Panc1 (cell line): Measurements from ENCODE around the gene ARHGEF2. TPM values are rescaled to one million over a fixed set of nuclear protein-coding genes. Genes with fewer than 3 reads are reported as not detected.

Source experiments
- ATAC-seq: fragments of 200-7000 bp; cut with Tn5 transposase; 2 replicates; pipeline ENCODE4 v1.9.1; 2020; ENCODE audit warnings: mild to moderate bottlenecking, moderate library complexity
- BruUV-seq: library from RNA; stranded (reverse); fragments of 400-500 nt; replicated peaks from 2 replicates; lab custom pipeline; 2021; lab: Mats Ljungman, UMichigan
- CTCF ChIA-PET: fragments of 300-600 bp; sonication (Branson Sonifier 250); formaldehyde crosslinking; loops from one replicate; lab custom pipeline; 2022; ENCODE audit warnings: antibody characterized with exemption; lab: Charles Lee
- POLR2A ChIA-PET: fragments of 300-600 bp; sonication (Branson Sonifier 250); formaldehyde crosslinking; loops from one replicate; lab custom pipeline; 2022; ENCODE audit warnings: antibody characterized with exemption; lab: Charles Lee
- DNase-seq: peaks from one replicate; pipeline ENCODE4 v3.0.0-alpha.2; 2010; ENCODE audit warnings: low read depth, low spot score
- H3K27ac ChIP-seq: 2 replicates; pipeline ENCODE4 v1.5.1; 2011; ENCODE audit warnings: mild to moderate bottlenecking, low read length, inconsistent platforms
- H3K27me3 ChIP-seq: fragments of 200-500 bp; sonication (Bioruptor generic); 2 replicates; pipeline ENCODE4 v1.6.0; 2014; ENCODE audit warnings: low read length, inconsistent platforms; ENCODE audit not compliant: control insufficient read depth, insufficient read depth
- H3K36me3 ChIP-seq: fragments of 200-500 bp; sonication (Bioruptor generic); 2 replicates; pipeline ENCODE4 v1.5.1; 2014; ENCODE audit warnings: inconsistent platforms, mild to moderate bottlenecking, low read length, moderate library complexity; ENCODE audit not compliant: control insufficient read depth, insufficient read depth
- H3K4me1 ChIP-seq: 2 replicates; pipeline ENCODE4 v1.5.1; 2011; ENCODE audit warnings: inconsistent platforms, mild to moderate bottlenecking, low read length, moderate library complexity; ENCODE audit not compliant: control insufficient read depth, insufficient read depth
- H3K4me3 ChIP-seq, 2 experiments: 2 replicates each; pipeline ENCODE4 v1.5.1; 2011 to 2012; ENCODE audit warnings: low read depth in 2 of 2, low read length in 2 of 2, mild to moderate bottlenecking in 2 of 2, inconsistent platforms in 1 of 2, moderate library complexity in 1 of 2
- H3K9me3 ChIP-seq: fragments of 200-500 bp; sonication (Bioruptor generic); 2 replicates; pipeline ENCODE4 v1.5.1; 2014; ENCODE audit warnings: low read depth, mild to moderate bottlenecking, inconsistent platforms, low read length, moderate library complexity; ENCODE audit not compliant: control insufficient read depth, insufficient read depth
- POLR2AphosphoS5 ChIP-seq: IDR thresholded peaks from 2 replicates; pipeline ENCODE4 v1.6.1; 2012; ENCODE audit warnings: mild to moderate bottlenecking, low read depth, low read length, moderate library complexity
- SIN3A ChIP-seq: IDR thresholded peaks from 2 replicates; pipeline ENCODE4 v1.6.1; 2012; ENCODE audit warnings: low read depth, mild to moderate bottlenecking, low read length, moderate library complexity, borderline replicate concordance; ENCODE audit not compliant: insufficient read depth
- TCF7L2 ChIP-seq: IDR thresholded peaks from 2 replicates; pipeline ENCODE4 v1.6.1; 2011; ENCODE audit warnings: mild to moderate bottlenecking, low read depth, low read length, inconsistent platforms
- in situ Hi-C: cut with HindIII; loops from 2 replicates; pipeline ENCODE4 v1.10.0; 2016; ENCODE audit warnings: low sequenced_read_pairs, low pct_unique_long_range_greater_than_20kb
- intact Hi-C: fragments of 100-400 bp; cut with micrococcal nuclease; formaldehyde crosslinking; loops from one replicate; pipeline ENCODE4 v1.10.0; 2022; ENCODE audit not compliant: unreplicated experiment
- total RNA-seq: library from RNA; stranded (reverse); gene quantifications from one replicate; pipeline ENCODE4 v1.2.1, GENCODE V29; 2021; ENCODE audit not compliant: unreplicated experiment
- TF ChIP-seq, protein P1 (sequence below), 2 experiments: IDR thresholded peaks; 2 replicates each; pipeline ENCODE4 v1.6.1; 2011 to 2012; ENCODE audit warnings: low read depth in 2 of 2, control low read depth in 1 of 2, low read length in 1 of 2, mild to moderate bottlenecking in 1 of 2, moderate library complexity in 1 of 2; ENCODE audit not compliant: insufficient read depth in 1 of 2
- TF ChIP-seq, protein P2 (sequence below): fragments of 450-650 bp; IDR thresholded peaks from 2 replicates; pipeline ENCODE4 v1.5.1; 2017; ENCODE audit warnings: mild to moderate bottlenecking

The ARHGEF2 gene
- total RNA-seq, 1 experiment from 2014 or later = 87.0 TPM

DNA sequence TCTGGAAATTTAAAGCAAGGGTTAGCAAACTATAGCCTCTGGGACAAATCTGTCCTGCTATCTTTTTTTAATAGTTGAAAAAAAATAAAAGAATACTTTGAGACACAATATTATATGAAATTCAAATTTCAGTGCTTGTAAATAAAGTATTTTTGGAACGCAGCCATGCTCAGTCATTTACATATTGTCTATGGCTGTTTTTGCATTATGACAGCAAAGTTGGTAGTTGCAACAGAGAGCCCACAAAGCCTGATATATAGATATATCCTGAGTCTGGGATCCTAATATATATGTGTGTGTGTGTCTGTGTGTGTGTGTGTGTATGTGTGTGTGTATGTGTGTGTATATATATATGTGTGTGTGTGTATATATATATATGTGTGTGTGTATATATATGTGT, 21.6 kb upstream of the ARHGEF2 start:
- intact Hi-C loops (no loop called here), in situ Hi-C loops (no loop called here)
- H3K27ac ChIP-seq = no peak overlapping the region
- TF ChIP-seq SIN3A (no peak), POLR2AphosphoS5 (no peak), TCF7L2 (no peak)
- TF ChIP-seq, protein P1, sequence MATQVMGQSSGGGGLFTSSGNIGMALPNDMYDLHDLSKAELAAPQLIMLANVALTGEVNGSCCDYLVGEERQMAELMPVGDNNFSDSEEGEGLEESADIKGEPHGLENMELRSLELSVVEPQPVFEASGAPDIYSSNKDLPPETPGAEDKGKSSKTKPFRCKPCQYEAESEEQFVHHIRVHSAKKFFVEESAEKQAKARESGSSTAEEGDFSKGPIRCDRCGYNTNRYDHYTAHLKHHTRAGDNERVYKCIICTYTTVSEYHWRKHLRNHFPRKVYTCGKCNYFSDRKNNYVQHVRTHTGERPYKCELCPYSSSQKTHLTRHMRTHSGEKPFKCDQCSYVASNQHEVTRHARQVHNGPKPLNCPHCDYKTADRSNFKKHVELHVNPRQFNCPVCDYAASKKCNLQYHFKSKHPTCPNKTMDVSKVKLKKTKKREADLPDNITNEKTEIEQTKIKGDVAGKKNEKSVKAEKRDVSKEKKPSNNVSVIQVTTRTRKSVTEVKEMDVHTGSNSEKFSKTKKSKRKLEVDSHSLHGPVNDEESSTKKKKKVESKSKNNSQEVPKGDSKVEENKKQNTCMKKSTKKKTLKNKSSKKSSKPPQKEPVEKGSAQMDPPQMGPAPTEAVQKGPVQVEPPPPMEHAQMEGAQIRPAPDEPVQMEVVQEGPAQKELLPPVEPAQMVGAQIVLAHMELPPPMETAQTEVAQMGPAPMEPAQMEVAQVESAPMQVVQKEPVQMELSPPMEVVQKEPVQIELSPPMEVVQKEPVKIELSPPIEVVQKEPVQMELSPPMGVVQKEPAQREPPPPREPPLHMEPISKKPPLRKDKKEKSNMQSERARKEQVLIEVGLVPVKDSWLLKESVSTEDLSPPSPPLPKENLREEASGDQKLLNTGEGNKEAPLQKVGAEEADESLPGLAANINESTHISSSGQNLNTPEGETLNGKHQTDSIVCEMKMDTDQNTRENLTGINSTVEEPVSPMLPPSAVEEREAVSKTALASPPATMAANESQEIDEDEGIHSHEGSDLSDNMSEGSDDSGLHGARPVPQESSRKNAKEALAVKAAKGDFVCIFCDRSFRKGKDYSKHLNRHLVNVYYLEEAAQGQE (IDR thresholded peaks at IDR 0.05; ENCODE audit: insufficient read depth in 1 of 2, low read depth in 2 of 2, low read length in 1 of 2) = no peak
- TF ChIP-seq, protein P2, sequence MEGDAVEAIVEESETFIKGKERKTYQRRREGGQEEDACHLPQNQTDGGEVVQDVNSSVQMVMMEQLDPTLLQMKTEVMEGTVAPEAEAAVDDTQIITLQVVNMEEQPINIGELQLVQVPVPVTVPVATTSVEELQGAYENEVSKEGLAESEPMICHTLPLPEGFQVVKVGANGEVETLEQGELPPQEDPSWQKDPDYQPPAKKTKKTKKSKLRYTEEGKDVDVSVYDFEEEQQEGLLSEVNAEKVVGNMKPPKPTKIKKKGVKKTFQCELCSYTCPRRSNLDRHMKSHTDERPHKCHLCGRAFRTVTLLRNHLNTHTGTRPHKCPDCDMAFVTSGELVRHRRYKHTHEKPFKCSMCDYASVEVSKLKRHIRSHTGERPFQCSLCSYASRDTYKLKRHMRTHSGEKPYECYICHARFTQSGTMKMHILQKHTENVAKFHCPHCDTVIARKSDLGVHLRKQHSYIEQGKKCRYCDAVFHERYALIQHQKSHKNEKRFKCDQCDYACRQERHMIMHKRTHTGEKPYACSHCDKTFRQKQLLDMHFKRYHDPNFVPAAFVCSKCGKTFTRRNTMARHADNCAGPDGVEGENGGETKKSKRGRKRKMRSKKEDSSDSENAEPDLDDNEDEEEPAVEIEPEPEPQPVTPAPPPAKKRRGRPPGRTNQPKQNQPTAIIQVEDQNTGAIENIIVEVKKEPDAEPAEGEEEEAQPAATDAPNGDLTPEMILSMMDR = no peak
- POLR2A ChIA-PET = interaction anchor here (0.7 kb wide), 1 partner anchor 66 kb away, joined by 3 read pairs; no protein-coding TSS in a partner anchor
- DNase-seq (no peak), ATAC-seq (no peak)
- CTCF ChIA-PET = interaction anchor here (0.7 kb wide), 1 partner anchor 10 kb away, joined by 3 read pairs; no protein-coding TSS in a partner anchor
- H3K36me3 ChIP-seq = no peaks in the 10 kb centered on the region
- no peak overlapping the region for H3K4me3 ChIP-seq
- H3K27me3 ChIP-seq = no peaks in the 10 kb centered on the region
- peaks cover 24% of the 10 kb centered on the region for H3K4me1 ChIP-seq
- no TSS peak for BruUV-seq
- H3K9me3 ChIP-seq = no peaks in the 10 kb centered on the region

DNA sequence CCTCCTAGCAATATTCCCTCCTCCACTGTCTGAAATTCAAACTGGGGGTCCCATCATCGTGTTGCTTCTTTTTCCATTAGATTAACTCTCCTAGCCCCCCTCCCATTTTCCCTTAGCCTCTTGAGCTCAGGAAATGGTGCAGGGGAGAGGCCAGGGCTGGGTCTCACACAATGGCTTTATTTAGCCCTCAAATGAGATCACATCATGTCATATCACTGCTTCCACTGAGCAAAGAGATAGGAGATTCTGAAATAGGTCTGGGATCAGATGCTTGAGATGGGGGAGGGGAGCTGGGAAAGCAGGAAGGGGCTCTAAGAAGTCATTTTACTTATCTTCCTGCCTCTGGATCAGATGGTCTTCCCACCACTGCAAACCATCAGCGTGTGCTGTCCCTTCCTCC, 17.8 kb upstream of the ARHGEF2 start:
- Histone ChIP-seq H3K36me3 (no peaks in the 10 kb centered on the region), H3K27me3 (no peaks in the 10 kb centered on the region), H3K4me3 (no peak overlapping the region), H3K4me1 (peaks cover 10% of the 10 kb centered on the region), H3K27ac (no peak overlapping the region), H3K9me3 (no peaks in the 10 kb centered on the region)
- intact Hi-C loops = no loop called here
- ChIA-PET CTCF (no interaction called here), POLR2A (interaction anchor here (0.6 to 0.7 kb wide), 2 partner anchors 20 to 139 kb away, joined by 3 to 13 read pairs; no protein-coding TSS in a partner anchor)
- TF ChIP-seq, protein P2 = no peak
- TF ChIP-seq, protein P1 (IDR thresholded peaks at IDR 0.05; ENCODE audit: insufficient read depth in 1 of 2, low read depth in 2 of 2, low read length in 1 of 2) = no peak
- TF ChIP-seq SIN3A (no peak), TCF7L2 (no peak), POLR2AphosphoS5 (no peak)
- DNase-seq = no peak
- no peak for ATAC-seq
- in situ Hi-C loops = no loop called here
- no TSS peak for BruUV-seq
